Neural cell (in vitro differentiated cells): ENCODE measurements around the gene ADAMTS15.

ENCODE experiments used
- CTCF ChIP-seq: fragments of 450-650 bp; IDR thresholded peaks from 2 replicates; pipeline ENCODE4 v1.5.1; 2014; ENCODE audit warnings: antibody characterized with exemption, mild to moderate bottlenecking, moderate library complexity; ENCODE audit not compliant: poor library complexity, severe bottlenecking
- EZH2 ChIP-seq: fragments of 200-600, 300-800 bp; shearing (Covaris generic), sonication (generic); IDR thresholded peaks from 2 replicates; pipeline ENCODE4 v1.6.1; 2014; ENCODE audit warnings: antibody characterized with exemption, low read length, borderline replicate concordance, mild to moderate bottlenecking; ENCODE audit not compliant: insufficient read depth, poor library complexity, severe bottlenecking
- TAF1 ChIP-seq: IDR thresholded peaks from 2 replicates; pipeline ENCODE4 v1.6.1; 2012; ENCODE audit warnings: low read depth

DNA sequence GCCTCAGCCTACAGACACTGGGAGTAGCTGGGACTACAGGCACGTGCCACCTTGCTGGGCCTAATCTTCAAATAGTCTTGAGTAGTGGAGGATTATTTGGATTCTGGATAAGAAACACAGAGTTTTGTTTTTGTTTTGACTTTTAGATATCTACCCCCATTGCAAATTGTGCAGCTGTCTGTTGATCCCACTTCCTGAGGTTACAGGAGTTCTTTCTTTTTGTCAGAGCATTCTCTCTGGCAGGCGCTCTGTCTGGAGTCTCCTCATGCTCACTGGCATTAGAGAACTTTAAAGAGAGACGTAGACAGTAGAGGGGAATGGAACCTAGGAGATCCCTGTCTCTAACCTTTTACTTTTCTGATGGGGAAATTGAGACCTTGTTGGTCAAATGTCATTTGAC, 12.3 kb upstream of the ADAMTS15 start:
- TF ChIP-seq EZH2 (no peak), TAF1 (no peak), CTCF (no peak)
